ENCODE data around the gene SLC39A1.

SLC39A1 gene

GRCh38 chr1:153946622-153947241 lies 16.6 kb downstream of the SLC39A1 start, which contains the start of gene DENND4B:
Gene DENND4B (minus strand): TSS chr1:153946718. CDS start chr1:153944374, 2,344 bp downstream.
- peak; percentile 62 for DNase-seq (ENCODE audit: low read depth)

GRCh38 chr1:153945795-153946621 lies 17.3 kb downstream of the SLC39A1 start:
- peak; percentile 64 for DNase-seq (ENCODE audit: low read depth)

GRCh38 chr1:153945131-153945794 lies 18.1 kb downstream of the SLC39A1 start:
- peak; percentile 67 for DNase-seq (ENCODE audit: low read depth)

- no peak for DNase-seq (ENCODE audit: low read depth)
Measured at GRCh38 chr1:153944827-153945117, 18.6 kb downstream of the SLC39A1 start.

GRCh38 chr1:153944005-153944826 lies 19.1 kb downstream of the SLC39A1 start:
- no peak for DNase-seq (ENCODE audit: low read depth)

GRCh38 chr1:153942766-153943549 lies 20.4 kb downstream of the SLC39A1 start:
- no peak for DNase-seq (ENCODE audit: low read depth)

- DNase-seq (ENCODE audit: low read depth) = no peak
Measured at GRCh38 chr1:153941826-153942725, 21.3 kb downstream of the SLC39A1 start.

- DNase-seq (ENCODE audit: low read depth) = no peak
Measured at GRCh38 chr1:153940756-153941155, 22.6 kb downstream of the SLC39A1 start.

GRCh38 chr1:153939476-153939875 lies 23.9 kb downstream of the SLC39A1 start:
- no peak for DNase-seq (ENCODE audit: low read depth)

GRCh38 chr1:153938996-153939395 lies 24.3 kb downstream of the SLC39A1 start:
- DNase-seq (ENCODE audit: low read depth) = no peak

GRCh38 chr1:153937331-153937730 lies 26.0 kb downstream of the SLC39A1 start:
- no peak for DNase-seq (ENCODE audit: low read depth)

GRCh38 chr1:153936011-153936802 lies 27.1 kb downstream of the SLC39A1 start:
- no peak for DNase-seq (ENCODE audit: low read depth)

GRCh38 chr1:153934746-153935145 lies 28.6 kb downstream of the SLC39A1 start:
- no peak for DNase-seq (ENCODE audit: low read depth)

- no peak for DNase-seq (ENCODE audit: low read depth)
Measured at GRCh38 chr1:153933955-153934354, 29.4 kb downstream of the SLC39A1 start.

- no peak for DNase-seq (ENCODE audit: low read depth)
Measured at GRCh38 chr1:153933430-153933829, 29.9 kb downstream of the SLC39A1 start.

- no peak for DNase-seq (ENCODE audit: low read depth)
Measured at GRCh38 chr1:153932156-153933131, 30.9 kb downstream of the SLC39A1 start.

- no peak for DNase-seq (ENCODE audit: low read depth)
Measured at GRCh38 chr1:153929981-153930948, 33.1 kb downstream of the SLC39A1 start.
